Lung (tissue), 12 donors: Measurements from ENCODE around the gene SLC1A7. TPM values are rescaled to one million over a fixed set of nuclear protein-coding genes. Genes with fewer than 3 reads are reported as not detected.

Experiments
- ATAC-seq: fragments of 200-7000 bp; cut with Tn5 transposase; one replicate; pipeline ENCODE4 v1.9.1; 2020; ENCODE audit warnings: moderate number of reproducible peaks; ENCODE audit not compliant: insufficient read depth, low FRiP score
- DNase-seq, 3 donors: peaks; one replicate each; pipeline ENCODE4 v3.0.0-alpha.2; 2013 to 2017
- H3K27ac ChIP-seq, 2 donors: one replicate each; pipeline ENCODE4 v1.5.1; 2013; ENCODE audit warnings: mild to moderate bottlenecking in 2 of 2, moderate library complexity in 2 of 2, control low read depth in 1 of 2, inconsistent platforms in 1 of 2, low read depth in 1 of 2, low read length in 1 of 2
- H3K27me3 ChIP-seq, 3 donors: one replicate each; pipeline ENCODE4 v1.5.1; 2013; ENCODE audit warnings: low read length in 2 of 3; ENCODE audit not compliant: control insufficient read depth in 3 of 3, insufficient read depth in 3 of 3
- H3K36me3 ChIP-seq, 4 donors: one replicate each; pipeline ENCODE4 v1.5.1; 2013; ENCODE audit warnings: low read length in 4 of 4, mild to moderate bottlenecking in 1 of 4, moderate library complexity in 1 of 4; ENCODE audit not compliant: control insufficient read depth in 4 of 4, insufficient read depth in 4 of 4
- H3K4me1 ChIP-seq, 5 donors: one replicate each; pipeline ENCODE4 v1.5.1; 2013; ENCODE audit warnings: low read length in 5 of 5, mild to moderate bottlenecking in 2 of 5, moderate library complexity in 1 of 5; ENCODE audit not compliant: control insufficient read depth in 5 of 5, insufficient read depth in 5 of 5
- H3K4me3 ChIP-seq: one replicate; pipeline ENCODE4 v1.5.1; 2013; ENCODE audit warnings: mild to moderate bottlenecking, control low read depth, moderate library complexity
- H3K9ac ChIP-seq, 2 donors: one replicate each; pipeline ENCODE4 v1.5.1; 2013; ENCODE audit warnings: low read length in 2 of 2, control low read depth in 1 of 2; ENCODE audit not compliant: insufficient read depth in 1 of 2
- H3K9me3 ChIP-seq, 4 donors: one replicate each; pipeline ENCODE4 v1.5.1; 2013; ENCODE audit warnings: low read length in 3 of 4, mild to moderate bottlenecking in 1 of 4, moderate library complexity in 1 of 4; ENCODE audit not compliant: control insufficient read depth in 4 of 4, insufficient read depth in 3 of 4
- whole genome bisulfite sequencing, 2 donors: extraction: QIAGEN DNeasy Blood & Tissue Kit; methylation state at CpG; one replicate each; pipeline ENCODE4 v1.1.7; 2013; 5-methylcytosine and 5-hydroxymethylcytosine counted together
- polyA plus RNA-seq, 2 donors: library from polyadenylated mRNA; stranded (reverse); fragments of 200-250 nt; gene quantifications; one replicate each; pipeline ENCODE4 v1.2.1, GENCODE V29; 2013
- total RNA-seq, 2 donors: library from RNA; depleted of rRNA in 1 of 2; stranded (reverse); fragments of >200 nt in 1 of 2; gene quantifications; one replicate each; pipeline ENCODE4 v1.2.1, GENCODE V29; 2014 to 2021
- TF ChIP-seq, protein P1 (sequence below): IDR thresholded peaks from 2 replicates; pipeline ENCODE4 v1.5.1; 2012; ENCODE audit warnings: mild to moderate bottlenecking; ENCODE audit errors: control extremely low read depth, extremely low read depth
- donor health status: control.
- donor health status: control.
- donor health status: Bipolar disorder and iron deficiency.
- donor health status: healthy.
- donor health status: DM: yes; HTN: yes; CAD: no.

SLC1A7 gene
- total and polyA plus RNA-seq, 4 donors, result 0.14 to 0.81 (median 0.38) TPM

DNA sequence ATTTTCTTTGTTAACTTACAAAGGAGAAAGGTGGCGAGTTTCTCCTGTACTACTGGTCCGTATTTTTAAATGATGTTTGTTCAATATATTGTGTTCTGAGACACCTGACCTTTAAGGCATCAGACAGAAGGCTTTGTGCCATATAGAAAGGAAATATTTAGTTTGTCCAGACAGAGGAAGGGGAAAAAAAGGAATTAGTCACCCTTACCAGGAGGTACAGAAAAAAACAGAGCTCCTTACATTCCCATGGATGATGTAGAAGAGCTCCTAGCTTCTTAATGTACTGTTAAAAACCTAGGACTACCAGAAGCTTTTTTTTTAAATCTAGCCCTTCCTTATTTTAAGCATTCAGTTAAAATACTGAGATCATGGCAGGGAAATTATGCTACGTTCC, 92.9 kb downstream of the SLC1A7 start:
- DNase-seq, result no peak
- ATAC-seq, result no peak
- no peak overlapping the region for H3K27ac ChIP-seq
- H3K27me3 ChIP-seq, result no peaks in the 10 kb centered on the region
- H3K9ac ChIP-seq, result no peak overlapping the region
- no peaks in the 10 kb centered on the region for H3K9me3 ChIP-seq
- TF ChIP-seq, protein P1, sequence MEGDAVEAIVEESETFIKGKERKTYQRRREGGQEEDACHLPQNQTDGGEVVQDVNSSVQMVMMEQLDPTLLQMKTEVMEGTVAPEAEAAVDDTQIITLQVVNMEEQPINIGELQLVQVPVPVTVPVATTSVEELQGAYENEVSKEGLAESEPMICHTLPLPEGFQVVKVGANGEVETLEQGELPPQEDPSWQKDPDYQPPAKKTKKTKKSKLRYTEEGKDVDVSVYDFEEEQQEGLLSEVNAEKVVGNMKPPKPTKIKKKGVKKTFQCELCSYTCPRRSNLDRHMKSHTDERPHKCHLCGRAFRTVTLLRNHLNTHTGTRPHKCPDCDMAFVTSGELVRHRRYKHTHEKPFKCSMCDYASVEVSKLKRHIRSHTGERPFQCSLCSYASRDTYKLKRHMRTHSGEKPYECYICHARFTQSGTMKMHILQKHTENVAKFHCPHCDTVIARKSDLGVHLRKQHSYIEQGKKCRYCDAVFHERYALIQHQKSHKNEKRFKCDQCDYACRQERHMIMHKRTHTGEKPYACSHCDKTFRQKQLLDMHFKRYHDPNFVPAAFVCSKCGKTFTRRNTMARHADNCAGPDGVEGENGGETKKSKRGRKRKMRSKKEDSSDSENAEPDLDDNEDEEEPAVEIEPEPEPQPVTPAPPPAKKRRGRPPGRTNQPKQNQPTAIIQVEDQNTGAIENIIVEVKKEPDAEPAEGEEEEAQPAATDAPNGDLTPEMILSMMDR, result no peak
- 93% methylated on average over 3 of the region's 3 CpGs for WGBS, 2 donors
- peaks cover 0 to 17% (median 7%) of the 10 kb centered on the region in 5 donors for H3K4me1 ChIP-seq
- H3K4me3 ChIP-seq, result no peak overlapping the region
- peaks cover 5 to 16% (median 16%) of the 10 kb centered on the region in 4 donors for H3K36me3 ChIP-seq

DNA sequence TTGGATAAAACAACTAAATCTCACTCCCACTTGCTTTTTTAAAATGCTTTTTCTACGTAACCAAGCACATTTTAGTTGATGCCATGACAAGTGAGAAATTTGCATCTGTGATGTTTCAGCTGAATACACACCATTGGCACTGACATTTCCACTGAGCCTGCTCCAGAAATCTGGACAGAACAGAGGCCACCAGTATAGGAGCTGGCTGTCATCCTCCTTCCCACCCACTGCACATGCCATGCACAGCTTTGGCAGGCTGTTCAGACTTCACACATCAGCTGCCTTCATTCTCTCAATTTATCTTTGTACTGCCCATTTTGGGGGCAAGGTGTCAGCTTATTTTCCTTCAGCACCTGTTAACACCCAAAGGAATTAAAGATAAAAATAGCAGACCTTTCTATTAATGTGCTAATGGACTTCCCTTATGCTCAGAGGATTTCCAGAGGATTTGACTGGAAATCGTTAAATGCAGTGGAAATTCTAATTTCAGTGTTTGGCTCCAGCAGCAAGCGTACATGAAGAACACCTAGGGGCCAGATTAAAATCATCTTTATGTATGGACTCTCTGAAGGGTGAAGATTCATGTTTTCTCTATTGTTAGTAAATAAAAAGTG, 93.4 kb downstream of the SLC1A7 start:
- H3K9ac ChIP-seq, result no peak overlapping the region

DNA sequence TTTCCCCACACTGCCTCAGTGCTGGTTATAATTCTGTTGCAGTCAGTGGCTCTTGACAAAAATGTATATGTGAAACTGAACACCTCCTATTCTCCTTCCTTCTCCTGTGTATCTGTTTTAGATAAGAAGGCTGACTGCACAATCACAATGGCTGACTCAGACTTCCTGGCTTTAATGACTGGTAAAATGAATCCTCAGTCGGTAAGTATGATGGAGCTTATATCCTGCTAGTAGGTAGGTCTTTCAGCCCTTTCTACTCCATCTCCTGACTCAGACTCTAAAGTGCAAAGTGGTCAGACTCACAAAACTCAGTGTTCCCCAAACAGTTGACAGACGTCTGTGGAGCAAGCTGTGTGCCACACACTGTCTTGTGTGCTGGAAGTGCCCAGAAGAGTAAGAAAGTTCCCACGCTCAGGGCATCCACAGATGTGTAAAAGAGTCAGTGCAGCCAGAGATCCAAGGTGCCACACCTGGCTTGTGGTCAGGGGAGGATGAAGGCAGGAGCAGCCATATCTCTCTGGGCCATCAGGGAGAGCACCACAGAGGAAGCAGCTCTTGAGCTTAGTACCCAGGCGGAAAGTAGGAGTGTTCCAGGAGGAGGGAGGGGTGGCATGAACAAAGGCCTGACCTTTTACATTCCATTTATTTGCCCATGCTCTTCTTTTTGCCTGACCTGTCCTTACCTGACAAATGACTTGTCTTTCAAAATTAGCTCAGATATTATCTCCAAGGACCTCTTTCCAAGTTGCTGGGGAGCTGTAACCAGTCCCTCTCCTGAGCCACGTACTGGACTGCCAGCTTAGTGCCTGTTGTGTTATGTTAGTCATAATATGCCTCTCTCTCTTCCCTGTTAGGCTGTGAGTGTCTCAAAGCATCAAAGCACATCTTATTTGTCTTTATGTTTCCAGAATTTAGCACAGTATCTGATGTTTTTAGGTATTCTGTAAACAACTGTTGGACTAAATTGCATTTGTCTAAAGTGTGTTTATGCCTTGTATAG, 94.4 kb downstream of the SLC1A7 start:
- H3K27me3 ChIP-seq, result no peaks in the 10 kb centered on the region
- H3K9me3 ChIP-seq, result no peaks in the 10 kb centered on the region
- TF ChIP-seq, protein P1, result no peak
- WGBS, 2 donors, result 79 to 83% methylated on average over 5 of the region's 5 CpGs
- ATAC-seq (no peak), DNase-seq (no peak)
- no peak overlapping the region for H3K4me3 ChIP-seq
- H3K36me3 ChIP-seq, result peaks cover 5 to 12% (median 9%) of the 10 kb centered on the region in 4 donors
- H3K9ac ChIP-seq, result no peak overlapping the region
- peaks cover 0 to 17% (median 7%) of the 10 kb centered on the region in 5 donors for H3K4me1 ChIP-seq
- H3K27ac ChIP-seq, result peak overlapping the region in 1 of 2 donors; percentile 62

More for the DNA sequence above, 93.4 kb downstream of the SLC1A7 start:
- TF ChIP-seq, protein P1, result no peak
- Histone ChIP-seq H3K36me3 (peaks cover 5 to 16% (median 13%) of the 10 kb centered on the region in 4 donors), H3K27ac (no peak overlapping the region), H3K27me3 (no peaks in the 10 kb centered on the region), H3K4me1 (peaks cover 0 to 17% (median 7%) of the 10 kb centered on the region in 5 donors), H3K9me3 (no peaks in the 10 kb centered on the region), H3K4me3 (no peak overlapping the region)
- ATAC-seq (no peak), DNase-seq (no peak)
- 89 to 97% methylated on average over 3 of the region's 3 CpGs for WGBS, 2 donors
